SK-N-SH treated with all-trans-retinoic acid at 6 μM for 48 hours (cell line): Measurements from ENCODE around the gene ADRA1B.

ENCODE experiments used
- ARNTL ChIP-seq: fragments of 450-650 bp; formaldehyde crosslinking; IDR thresholded peaks from 2 replicates; pipeline ENCODE4 v1.5.0; 2020; ENCODE audit warnings: low read depth, mild to moderate bottlenecking, moderate library complexity, borderline replicate concordance
- BACH2 ChIP-seq: fragments of 250-450 bp; sonication (Bioruptor Pico); IDR thresholded peaks from 2 replicates; pipeline ENCODE4 v1.9.0; 2021; ENCODE audit warnings: mild to moderate bottlenecking, borderline replicate concordance
- ESRRG ChIP-seq: fragments of 250-450 bp; sonication (Bioruptor Pico); IDR thresholded peaks from 2 replicates; pipeline ENCODE4 v1.6.1; 2021; ENCODE audit warnings: mild to moderate bottlenecking
- ISL1 ChIP-seq: fragments of 250-450 bp; sonication (Bioruptor Pico); IDR thresholded peaks from 2 replicates; pipeline ENCODE4 v2.1.2; 2022; ENCODE audit warnings: mild to moderate bottlenecking, moderate library complexity
- PATZ1 ChIP-seq: fragments of 250-450 bp; sonication (Bioruptor Pico); IDR thresholded peaks from 2 replicates; pipeline ENCODE4 v1.8.0; 2020; ENCODE audit warnings: mild to moderate bottlenecking, moderate library complexity, borderline replicate concordance
- POU6F1 ChIP-seq: fragments of 250-450 bp; sonication (Bioruptor Pico); IDR thresholded peaks from 2 replicates; pipeline ENCODE4 v1.8.0; 2021; ENCODE audit warnings: low read depth, mild to moderate bottlenecking, moderate library complexity, borderline replicate concordance
- RARB ChIP-seq: fragments of 250-450 bp; sonication (Bioruptor Pico); IDR thresholded peaks from 2 replicates; pipeline ENCODE4 v1.8.0; 2021; ENCODE audit warnings: mild to moderate bottlenecking, moderate library complexity
- SNAI2 ChIP-seq: fragments of 250-450 bp; sonication (Bioruptor Pico); IDR thresholded peaks from 2 replicates; pipeline ENCODE4 v1.5.0; 2020; ENCODE audit warnings: mild to moderate bottlenecking, moderate library complexity
- TCF4 ChIP-seq: fragments of 250-450 bp; sonication (Bioruptor Pico); IDR thresholded peaks from 2 replicates; pipeline ENCODE4 v1.8.0; 2021; ENCODE audit warnings: mild to moderate bottlenecking, moderate library complexity, borderline replicate concordance
- TOX ChIP-seq: fragments of 250-450 bp; sonication (Bioruptor Pico); IDR thresholded peaks from 2 replicates; pipeline ENCODE4 v1.8.0; 2021; ENCODE audit warnings: mild to moderate bottlenecking, moderate library complexity, borderline replicate concordance
- ZC3H10 ChIP-seq: fragments of 250-450 bp; sonication (Bioruptor Pico); IDR thresholded peaks from 2 replicates; pipeline ENCODE4 v1.5.1; 2021; ENCODE audit warnings: mild to moderate bottlenecking, moderate library complexity
- ZNF565 ChIP-seq: fragments of 450-650 bp; formaldehyde crosslinking; conservative IDR thresholded peaks from 2 replicates; pipeline ENCODE4 v1.5.0; 2020; ENCODE audit warnings: low read depth, mild to moderate bottlenecking, moderate library complexity
- ZNF70 ChIP-seq: fragments of 450-650 bp; formaldehyde crosslinking; IDR thresholded peaks from 2 replicates; pipeline ENCODE4 v1.5.0; 2020; ENCODE audit warnings: mild to moderate bottlenecking, moderate library complexity
- ZNF8 ChIP-seq: fragments of 450-650 bp; formaldehyde crosslinking; IDR thresholded peaks from 2 replicates; pipeline ENCODE4 v1.5.0; 2020; ENCODE audit warnings: mild to moderate bottlenecking, moderate library complexity

- TF ChIP-seq ZC3H10 (CRISPR knock-in tag) (no peak), TOX (CRISPR knock-in tag) (no peak), PATZ1 (CRISPR knock-in tag) (no peak), ZNF565 (CRISPR knock-in tag) (no peak), BACH2 (CRISPR knock-in tag) (no peak), SNAI2 (no peak), ARNTL (CRISPR knock-in tag) (no peak), POU6F1 (CRISPR knock-in tag) (no peak), ZNF70 (CRISPR knock-in tag) (no peak), ZNF8 (CRISPR knock-in tag) (no peak), ESRRG (CRISPR knock-in tag) (no peak), RARB (CRISPR knock-in tag) (no peak), ISL1 (no peak), TCF4 (no peak)
Measured at GRCh38 chr5:159956074-159956473, 39.8 kb downstream of the ADRA1B start.
